Gastrocnemius medialis (tissue), 4 donors: ENCODE results near the gene KBTBD7.

Experiments
- CTCF ChIP-seq, 5 experiments: fragments of 450-650 bp in 3 of 5; fragments of 200-600 bp in 2 of 5; sonication (generic) in 2 of 5; IDR thresholded peaks in 4 of 5; conservative IDR thresholded peaks in 1 of 5; 1 replicate in 4 of 5; 2 replicates in 1 of 5; pipeline ENCODE4 v1.5.1; 2016 to 2019; ENCODE audit warnings: antibody characterized with exemption in 5 of 5, mild to moderate bottlenecking in 3 of 5, moderate library complexity in 3 of 5
- POLR2A ChIP-seq, 2 donors: fragments of 450-650 bp; IDR thresholded peaks; one replicate each; pipeline ENCODE4 v1.6.1; 2017; ENCODE audit warnings: antibody characterized with exemption in 2 of 2, mild to moderate bottlenecking in 2 of 2, moderate library complexity in 2 of 2

GRCh38 chr13:41211062-41211461, 16.7 kb upstream of the KBTBD7 start:
- TF ChIP-seq CTCF (IDR thresholded peaks at IDR 0.05 in 4 of 5, conservative IDR thresholded peaks at IDR 0.05 in 1 of 5) (no peak), POLR2A (IDR thresholded peaks at IDR 0.05) (no peak)
